Nephron (organoid): ENCODE results near the gene CHGA.

Experiments
- H3K27ac Mint-ChIP-seq, 3 experiments: 2 replicates each; pipeline ENCODE4 v1.8.0; 2020; ENCODE audit warnings: mixed read lengths in 3 of 3, mild to moderate bottlenecking in 2 of 3, moderate library complexity in 1 of 3
- H3K27me3 Mint-ChIP-seq: 2 replicates; pipeline ENCODE4 v1.8.0; 2021; ENCODE audit warnings: low read depth, mild to moderate bottlenecking, moderate library complexity, mixed read lengths
- H3K36me3 Mint-ChIP-seq: 2 replicates; pipeline ENCODE4 v1.8.0; 2020; ENCODE audit warnings: low read depth, mixed read lengths
- H3K4me1 Mint-ChIP-seq: 2 replicates; pipeline ENCODE4 v1.8.0; 2020; ENCODE audit warnings: mixed read lengths
- H3K4me3 Mint-ChIP-seq, 3 experiments: 2 replicates each; pipeline ENCODE4 v1.8.0; 2020; ENCODE audit warnings: mild to moderate bottlenecking in 3 of 3, mixed read lengths in 3 of 3, moderate library complexity in 2 of 3
- H3K9me3 Mint-ChIP-seq: 2 replicates; pipeline ENCODE4 v1.8.0; 2020; ENCODE audit warnings: mixed read lengths
- TF ChIP-seq, protein P1 (sequence below), 3 experiments: fragments of 200-600 bp; sonication (generic); IDR thresholded peaks; one replicate each; pipeline ENCODE4 v1.5.0; 2021; ENCODE audit warnings: antibody characterized with exemption in 3 of 3; ENCODE audit not compliant: unreplicated experiment in 3 of 3

Gene CHGA

DNA sequence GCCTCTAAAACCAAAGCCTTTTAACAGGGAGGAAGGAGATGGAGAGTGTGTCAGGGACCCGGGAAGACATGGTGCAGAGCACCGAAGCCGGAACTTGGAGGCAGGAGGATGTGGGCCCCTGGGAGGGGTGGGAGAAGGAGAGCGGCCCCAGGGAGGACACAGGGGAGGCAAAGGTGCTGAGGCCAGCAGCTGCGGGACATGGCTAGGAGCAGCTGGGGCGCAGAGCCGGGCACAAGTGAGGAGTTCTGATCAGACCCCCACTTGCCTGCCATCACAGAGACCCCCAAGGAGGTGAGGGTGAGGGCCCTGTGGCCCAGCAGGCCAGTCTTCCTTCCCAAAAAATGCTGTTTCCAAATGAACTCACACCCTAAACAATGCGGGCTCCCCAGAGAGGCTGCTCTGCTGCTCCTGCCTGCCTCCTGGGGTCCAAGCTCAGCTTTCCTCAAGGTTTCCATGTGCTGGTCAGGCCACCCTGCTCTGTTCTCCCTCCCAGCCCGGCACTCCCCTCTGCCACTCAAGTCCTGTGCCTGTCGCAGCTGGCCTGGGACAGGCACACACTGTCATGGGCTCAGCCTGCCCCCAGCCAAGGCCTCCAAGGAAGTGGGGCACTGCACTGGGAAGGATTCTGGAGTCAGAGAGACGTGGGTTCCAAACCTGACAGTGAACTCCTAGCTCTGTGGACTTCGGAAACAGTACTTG, 24.0 kb downstream of the CHGA start:
- H3K27me3 Mint-ChIP-seq = no peaks in the 10 kb centered on the region
- H3K4me3 Mint-ChIP-seq = no peak overlapping the region
- no peaks in the 10 kb centered on the region for H3K9me3 Mint-ChIP-seq
- TF ChIP-seq, protein P1, sequence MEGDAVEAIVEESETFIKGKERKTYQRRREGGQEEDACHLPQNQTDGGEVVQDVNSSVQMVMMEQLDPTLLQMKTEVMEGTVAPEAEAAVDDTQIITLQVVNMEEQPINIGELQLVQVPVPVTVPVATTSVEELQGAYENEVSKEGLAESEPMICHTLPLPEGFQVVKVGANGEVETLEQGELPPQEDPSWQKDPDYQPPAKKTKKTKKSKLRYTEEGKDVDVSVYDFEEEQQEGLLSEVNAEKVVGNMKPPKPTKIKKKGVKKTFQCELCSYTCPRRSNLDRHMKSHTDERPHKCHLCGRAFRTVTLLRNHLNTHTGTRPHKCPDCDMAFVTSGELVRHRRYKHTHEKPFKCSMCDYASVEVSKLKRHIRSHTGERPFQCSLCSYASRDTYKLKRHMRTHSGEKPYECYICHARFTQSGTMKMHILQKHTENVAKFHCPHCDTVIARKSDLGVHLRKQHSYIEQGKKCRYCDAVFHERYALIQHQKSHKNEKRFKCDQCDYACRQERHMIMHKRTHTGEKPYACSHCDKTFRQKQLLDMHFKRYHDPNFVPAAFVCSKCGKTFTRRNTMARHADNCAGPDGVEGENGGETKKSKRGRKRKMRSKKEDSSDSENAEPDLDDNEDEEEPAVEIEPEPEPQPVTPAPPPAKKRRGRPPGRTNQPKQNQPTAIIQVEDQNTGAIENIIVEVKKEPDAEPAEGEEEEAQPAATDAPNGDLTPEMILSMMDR (IDR thresholded peaks at IDR 0.05; ENCODE audit: unreplicated experiment in 3 of 3) = no peak
- H3K4me1 Mint-ChIP-seq = no peaks in the 10 kb centered on the region
- H3K36me3 Mint-ChIP-seq = peaks cover 3% of the 10 kb centered on the region
- no peak overlapping the region for H3K27ac Mint-ChIP-seq

DNA sequence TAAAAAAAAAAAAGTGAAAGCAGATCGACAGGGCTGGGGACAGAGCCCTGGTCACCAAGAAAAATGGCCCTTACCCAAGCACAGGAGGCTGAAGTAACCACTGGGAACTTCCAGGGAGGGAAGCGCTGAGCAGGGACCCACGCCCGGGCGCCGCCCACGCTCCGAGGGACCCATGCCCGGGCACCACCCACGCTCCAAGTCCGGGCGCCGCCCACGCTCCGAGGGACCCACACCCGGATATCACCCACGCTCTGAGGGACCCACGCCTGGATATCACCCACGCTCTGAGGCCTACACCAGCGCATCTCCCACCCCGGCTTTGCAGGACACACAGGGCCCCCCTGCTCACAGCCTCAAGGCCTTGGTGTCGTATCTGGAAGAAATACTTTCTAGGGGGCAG, 25.7 kb downstream of the CHGA start:
- Mint-ChIP-seq H3K9me3 (no peaks in the 10 kb centered on the region), H3K36me3 (peaks cover 3% of the 10 kb centered on the region), H3K4me3 (no peak overlapping the region), H3K4me1 (no peaks in the 10 kb centered on the region), H3K27me3 (no peaks in the 10 kb centered on the region), H3K27ac (no peak overlapping the region)
- TF ChIP-seq, protein P1 (IDR thresholded peaks at IDR 0.05; ENCODE audit: unreplicated experiment in 3 of 3) = no peak

DNA sequence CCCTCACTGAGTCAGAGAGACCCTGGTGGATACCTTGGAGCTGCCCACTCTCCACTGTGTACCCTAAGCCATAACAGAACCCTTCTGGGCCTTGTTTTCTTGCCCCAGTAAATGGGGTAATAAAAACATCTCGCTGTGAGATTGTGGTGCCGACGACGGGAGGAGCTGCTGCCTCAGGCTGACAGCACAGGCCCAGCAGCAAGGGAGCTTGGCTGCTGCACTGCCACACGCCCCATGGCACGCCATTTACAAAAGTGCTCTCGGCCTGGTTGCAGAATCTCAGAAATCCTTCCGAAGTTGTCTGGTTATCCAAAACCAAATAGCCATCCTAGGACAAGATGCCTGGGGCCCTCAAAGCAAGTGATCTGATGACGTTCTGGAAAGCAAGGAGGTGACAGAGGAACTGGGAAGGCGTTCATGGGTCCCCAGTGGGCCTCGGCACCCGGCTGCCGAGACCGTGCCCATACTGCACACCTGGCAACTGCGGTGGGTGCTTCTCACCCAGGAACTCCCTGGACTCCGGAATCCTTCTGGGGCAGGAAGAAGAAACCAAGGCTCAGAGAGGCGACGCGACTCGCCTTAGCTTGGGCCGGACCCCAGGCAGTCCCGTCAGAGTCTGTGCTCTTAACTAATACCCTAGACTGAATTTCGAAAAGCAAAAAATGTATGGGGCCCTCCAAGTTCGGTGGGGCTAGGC, 26.7 kb downstream of the CHGA start:
- no peaks in the 10 kb centered on the region for H3K27me3 Mint-ChIP-seq
- H3K9me3 Mint-ChIP-seq = no peaks in the 10 kb centered on the region
- H3K4me1 Mint-ChIP-seq = peaks cover under 1% of the 10 kb centered on the region
- TF ChIP-seq, protein P1 (IDR thresholded peaks at IDR 0.05; ENCODE audit: unreplicated experiment in 3 of 3) = no peak
- peaks cover 3% of the 10 kb centered on the region for H3K36me3 Mint-ChIP-seq
- H3K27ac Mint-ChIP-seq = no peak overlapping the region
- no peak overlapping the region for H3K4me3 Mint-ChIP-seq

DNA sequence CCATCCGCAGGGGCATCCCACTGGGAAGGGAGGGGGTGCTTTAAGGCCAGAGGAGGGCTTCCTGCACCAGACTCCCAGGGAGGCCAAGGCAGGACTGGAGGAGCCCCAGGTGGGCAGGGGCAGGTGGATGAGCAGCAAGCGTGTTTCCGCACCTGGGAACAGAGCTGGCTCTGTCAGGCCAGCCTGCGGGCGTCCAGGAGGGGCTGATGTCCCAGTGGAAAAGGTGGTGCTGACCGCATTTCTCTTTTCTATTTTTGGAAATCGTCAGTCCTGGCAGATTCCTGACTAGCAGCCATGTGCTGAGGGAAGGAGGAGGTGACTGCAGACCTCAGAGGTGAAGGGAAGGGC, 27.2 kb downstream of the CHGA start:
- Mint-ChIP-seq H3K9me3 (no peaks in the 10 kb centered on the region), H3K4me3 (no peak overlapping the region), H3K36me3 (peaks cover 3% of the 10 kb centered on the region), H3K27ac (no peak overlapping the region), H3K27me3 (no peaks in the 10 kb centered on the region), H3K4me1 (peaks cover 5% of the 10 kb centered on the region)
- TF ChIP-seq, protein P1 (IDR thresholded peaks at IDR 0.05; ENCODE audit: unreplicated experiment in 3 of 3) = no peak

DNA sequence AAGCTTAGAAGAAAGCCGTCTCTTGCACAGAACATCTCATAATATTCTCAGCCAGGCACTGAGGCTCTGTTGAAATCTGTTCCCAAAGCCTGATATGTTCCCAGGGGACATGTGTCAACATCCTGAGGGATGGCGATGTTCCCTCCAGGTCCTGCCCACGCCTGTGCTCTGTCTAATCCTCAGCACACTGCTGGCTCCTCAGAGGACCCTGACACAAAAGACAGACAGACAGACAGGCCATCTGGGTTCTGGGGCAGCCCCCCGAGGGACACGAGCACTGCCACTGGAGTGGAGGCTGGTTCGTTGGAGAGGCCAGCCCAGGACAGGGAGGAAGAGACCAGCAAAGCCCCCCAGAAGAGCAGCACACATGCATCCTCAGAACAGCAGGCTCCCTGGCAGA, 27.8 kb downstream of the CHGA start:
- H3K4me1 Mint-ChIP-seq = peaks cover 6% of the 10 kb centered on the region
- TF ChIP-seq, protein P1 (IDR thresholded peaks at IDR 0.05; ENCODE audit: unreplicated experiment in 3 of 3) = no peak
- no peak overlapping the region for H3K4me3 Mint-ChIP-seq
- H3K27me3 Mint-ChIP-seq = no peaks in the 10 kb centered on the region
- H3K27ac Mint-ChIP-seq = no peak overlapping the region
- H3K36me3 Mint-ChIP-seq = peaks cover 3% of the 10 kb centered on the region
- H3K9me3 Mint-ChIP-seq = no peaks in the 10 kb centered on the region

DNA sequence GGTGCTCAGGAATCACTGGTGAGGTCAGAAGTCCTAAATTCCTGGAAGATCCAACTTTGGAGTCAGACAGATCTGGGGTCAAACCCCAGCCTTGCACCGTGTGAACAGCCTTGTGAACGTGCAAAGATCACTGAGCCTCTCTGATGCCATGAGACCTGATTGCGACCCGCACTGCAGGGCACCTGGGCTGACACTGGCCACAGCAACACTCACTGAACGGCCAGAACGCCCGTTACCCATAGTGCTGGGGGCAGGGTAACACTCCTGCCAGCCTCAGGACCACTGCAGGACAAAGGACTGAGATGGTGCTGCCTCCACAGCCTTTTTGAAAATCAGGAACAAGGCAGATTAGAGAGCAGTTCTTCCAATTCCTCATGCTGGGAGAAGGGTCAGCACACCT, 28.3 kb downstream of the CHGA start:
- Mint-ChIP-seq H3K36me3 (peaks cover 4% of the 10 kb centered on the region), H3K27me3 (no peaks in the 10 kb centered on the region), H3K4me1 (peaks cover 8% of the 10 kb centered on the region), H3K9me3 (no peaks in the 10 kb centered on the region), H3K4me3 (no peak overlapping the region), H3K27ac (no peak overlapping the region)
- TF ChIP-seq, protein P1 (IDR thresholded peaks at IDR 0.05; ENCODE audit: unreplicated experiment in 3 of 3) = no peak
